HG03064 (cell line): ENCODE results near the gene GAL3ST2.
"Not testable (repeated sequence)": the region's sequence is repeated elsewhere in the genome, so short reads cannot be mapped to it uniquely, and the experiment has no call there.

Source experiments
- ATAC-seq: cut with Tn5 transposase; IDR thresholded peaks from one replicate; pipeline ENCODE4 v1.9.1; 2021; ENCODE audit warnings: low read depth; ENCODE audit not compliant: unreplicated experiment

GAL3ST2 gene

GRCh38 chr2:241776336-241777169 lies at the start of gene GAL3ST2:
GAL3ST2 (plus strand) TSS chr2:241776822; CDS start chr2:241776956, 134 bp downstream.
- ATAC-seq = no peak

GRCh38 chr2:241728000-241728399 lies 48.6 kb upstream of the GAL3ST2 start:
- no peak for ATAC-seq

GRCh38 chr2:241728627-241729026 lies 48.0 kb upstream of the GAL3ST2 start:
- ATAC-seq = no peak

GRCh38 chr2:241729868-241730267 lies 46.8 kb upstream of the GAL3ST2 start:
- no peak for ATAC-seq

- ATAC-seq = no peak
Measured at GRCh38 chr2:241730671-241731293, 45.8 kb upstream of the GAL3ST2 start.

GRCh38 chr2:241732513-241733186 lies 44.0 kb upstream of the GAL3ST2 start:
- ATAC-seq = not testable (repeated sequence)

GRCh38 chr2:241733391-241734207 lies 43.0 kb upstream of the GAL3ST2 start:
- no peak for ATAC-seq

GRCh38 chr2:241734208-241734466 lies 42.5 kb upstream of the GAL3ST2 start:
- peak; percentile 32 for ATAC-seq

GRCh38 chr2:241734467-241735208 lies 42.0 kb upstream of the GAL3ST2 start, which contains the start of gene D2HGDH:
D2HGDH (plus strand) TSS chr2:241734630; CDS start chr2:241735225, 595 bp downstream.
- peak; percentile 78 for ATAC-seq

GRCh38 chr2:241736111-241736510 lies 40.5 kb upstream of the GAL3ST2 start:
- ATAC-seq = no peak

GRCh38 chr2:241738040-241738686 lies 38.5 kb upstream of the GAL3ST2 start:
- ATAC-seq = no peak

GRCh38 chr2:241739177-241739576 lies 37.4 kb upstream of the GAL3ST2 start:
- ATAC-seq = no peak

GRCh38 chr2:241739651-241740050 lies 37.0 kb upstream of the GAL3ST2 start:
- ATAC-seq = no peak

- ATAC-seq = no peak
Measured at GRCh38 chr2:241741016-241741415, 35.6 kb upstream of the GAL3ST2 start.

GRCh38 chr2:241742320-241742939 lies 34.2 kb upstream of the GAL3ST2 start:
- no peak for ATAC-seq

- not testable (repeated sequence) for ATAC-seq
Measured at GRCh38 chr2:241743008-241743407, 33.6 kb upstream of the GAL3ST2 start.

- ATAC-seq = no peak
Measured at GRCh38 chr2:241743620-241744019, 33.0 kb upstream of the GAL3ST2 start.

- ATAC-seq = no peak
Measured at GRCh38 chr2:241744028-241744754, 32.4 kb upstream of the GAL3ST2 start.
